ENCODE data around the gene EPAS1.

Gene EPAS1

GRCh38 chr2:46351098-46351749 is 54.0 kb downstream of the EPAS1 start:
- no peak for TF ChIP-seq CTCF (conservative IDR thresholded peaks at IDR 0.05; ENCODE audit: low read depth, low read length)
- no peak overlapping the region for H3K4me3 ChIP-seq (ENCODE audit: low read depth, low read length)
- no peak for DNase-seq (ENCODE audit: low read depth)

GRCh38 chr2:46351750-46352138 is 54.5 kb downstream of the EPAS1 start:
- no peak for TF ChIP-seq CTCF (conservative IDR thresholded peaks at IDR 0.05; ENCODE audit: low read depth, low read length)
- no peak overlapping the region for H3K4me3 ChIP-seq (ENCODE audit: low read depth, low read length)
- DNase-seq (ENCODE audit: low read depth), result no peak

- TF ChIP-seq CTCF (conservative IDR thresholded peaks at IDR 0.05; ENCODE audit: low read depth, low read length), result peak; percentile 32
- no peak overlapping the region for H3K4me3 ChIP-seq (ENCODE audit: low read depth, low read length)
- no peak for DNase-seq (ENCODE audit: low read depth)
These were observed 55.4 kb downstream of the EPAS1 start for GRCh38 chr2:46352621-46353020.

- TF ChIP-seq CTCF (conservative IDR thresholded peaks at IDR 0.05; ENCODE audit: low read depth, low read length), result no peak
- no peak overlapping the region for H3K4me3 ChIP-seq (ENCODE audit: low read depth, low read length)
- DNase-seq (ENCODE audit: low read depth), result no peak
These were observed 56.3 kb downstream of the EPAS1 start for GRCh38 chr2:46353509-46353908.

- no peak for DNase-seq (ENCODE audit: low read depth)
- H3K4me3 ChIP-seq (ENCODE audit: low read depth, low read length), result no peak overlapping the region
- no peak for TF ChIP-seq CTCF (conservative IDR thresholded peaks at IDR 0.05; ENCODE audit: low read depth, low read length)
These were observed 58.5 kb downstream of the EPAS1 start for GRCh38 chr2:46355756-46356155.

GRCh38 chr2:46356991-46357390 is 59.8 kb downstream of the EPAS1 start:
- no peak overlapping the region for H3K4me3 ChIP-seq (ENCODE audit: low read depth, low read length)
- DNase-seq (ENCODE audit: low read depth), result no peak
- TF ChIP-seq CTCF (conservative IDR thresholded peaks at IDR 0.05; ENCODE audit: low read depth, low read length), result no peak

GRCh38 chr2:46358713-46359112 is 61.5 kb downstream of the EPAS1 start:
- no peak for TF ChIP-seq CTCF (conservative IDR thresholded peaks at IDR 0.05; ENCODE audit: low read depth, low read length)
- H3K4me3 ChIP-seq (ENCODE audit: low read depth, low read length), result no peak overlapping the region
- no peak for DNase-seq (ENCODE audit: low read depth)
